Fibroblast of the aortic adventitia (primary cell): ENCODE data around the gene RPS6KB1. TPM values are rescaled to one million over a fixed set of nuclear protein-coding genes. Genes with fewer than 3 reads are reported as not detected.
"Not testable (repeated sequence)": the region's sequence is repeated elsewhere in the genome, so short reads cannot be mapped to it uniquely, and the experiment has no call there.

Source experiments
- DNase-seq: peaks from one replicate; pipeline ENCODE4 v3.0.0-alpha.2; 2010; ENCODE audit warnings: low read depth
- H3K4me3 ChIP-seq: 2 replicates; pipeline ENCODE4 v1.5.1; 2011; ENCODE audit warnings: low read depth, mild to moderate bottlenecking, control low read depth, low read length, moderate library complexity
- CTCF ChIP-seq: IDR thresholded peaks from 2 replicates; pipeline ENCODE4 v1.5.1; 2011; ENCODE audit warnings: mild to moderate bottlenecking, low read length, control low read depth, inconsistent platforms; ENCODE audit not compliant: insufficient read depth
- total RNA-seq: library from RNA; depleted of rRNA; stranded (reverse); fragments of >200 nt; gene quantifications from 2 replicates; pipeline ENCODE4 v1.2.3, GENCODE V29; 2012; ENCODE audit warnings: low replicate concordance

The RPS6KB1 gene
- total RNA-seq: 23.2 and 23.9 TPM in 2 replicates

DNA sequence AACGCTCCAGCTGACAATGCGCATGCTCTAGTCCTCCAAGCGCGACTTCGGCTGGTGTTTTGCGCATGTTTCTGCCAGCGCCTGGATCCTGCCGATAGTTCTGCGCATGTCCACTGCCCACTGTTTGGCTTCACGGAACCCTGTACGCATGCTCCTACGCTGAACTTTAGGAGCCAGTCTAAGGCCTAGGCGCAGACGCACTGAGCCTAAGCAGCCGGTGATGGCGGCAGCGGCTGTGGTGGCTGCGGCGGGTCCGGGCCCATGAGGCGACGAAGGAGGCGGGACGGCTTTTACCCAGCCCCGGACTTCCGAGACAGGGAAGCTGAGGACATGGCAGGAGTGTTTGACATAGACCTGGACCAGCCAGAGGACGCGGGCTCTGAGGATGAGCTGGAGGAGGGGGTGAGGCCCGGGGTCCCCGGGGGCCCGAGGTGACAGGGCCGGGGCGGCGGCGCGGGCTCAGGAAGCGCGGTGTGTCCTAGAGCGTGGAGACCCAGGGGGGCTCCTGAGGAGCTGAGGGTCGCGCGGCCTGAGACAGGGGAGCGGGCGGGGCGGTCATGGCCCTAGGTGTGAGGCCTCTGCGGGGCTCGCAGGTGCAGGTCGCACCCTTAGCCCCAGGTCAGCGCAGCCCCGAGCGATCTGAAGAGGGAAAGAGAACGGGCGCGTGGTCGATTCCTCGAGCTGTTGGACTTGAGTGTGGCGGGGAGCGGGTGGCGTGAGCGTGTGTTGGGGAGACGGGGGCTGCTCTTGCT is at the start of gene RPS6KB1, which contains the start of gene TUBD1:
TSS of gene RPS6KB1 (plus strand) at position 198 of the 752 bp plus-strand sequence. CDS start at position 262, 64 bp downstream.
TSS of gene TUBD1 (minus strand) at position 20 of the 752 bp plus-strand sequence. CDS start 1,941 bp downstream, outside the sequence.
- no peak for DNase-seq
- TF ChIP-seq CTCF: no peak
- peak within 1 kb of the TSS; percentile 91 for H3K4me3 ChIP-seq

GRCh38 chr17:59844884-59845594 is 47.9 kb upstream of the RPS6KB1 start:
- no peak overlapping the region for H3K4me3 ChIP-seq
- DNase-seq: no peak
- no peak for TF ChIP-seq CTCF

- no peak for TF ChIP-seq CTCF
- H3K4me3 ChIP-seq: no peak overlapping the region
- peak; percentile 88 for DNase-seq
Measured at GRCh38 chr17:59845595-59846393, 47.1 kb upstream of the RPS6KB1 start.

GRCh38 chr17:59846394-59847165 is 46.3 kb upstream of the RPS6KB1 start:
- no peak overlapping the region for H3K4me3 ChIP-seq
- DNase-seq: peak; percentile 93
- TF ChIP-seq CTCF: no peak

GRCh38 chr17:59848385-59848668 is 44.6 kb upstream of the RPS6KB1 start:
- no peak overlapping the region for H3K4me3 ChIP-seq
- no peak for DNase-seq
- no peak for TF ChIP-seq CTCF

- DNase-seq: peak; percentile 78
- TF ChIP-seq CTCF: no peak
- H3K4me3 ChIP-seq: no peak overlapping the region
Measured at GRCh38 chr17:59848778-59849177, 44.1 kb upstream of the RPS6KB1 start.

GRCh38 chr17:59850311-59850710 is 42.6 kb upstream of the RPS6KB1 start:
- H3K4me3 ChIP-seq, DNase-seq: not testable (repeated sequence)
